ENCODE data around the gene AIMP1.
"Not testable (repeated sequence)": the region's sequence is repeated elsewhere in the genome, so short reads cannot be mapped to it uniquely, and the experiment has no call there.

AIMP1 gene

DNA sequence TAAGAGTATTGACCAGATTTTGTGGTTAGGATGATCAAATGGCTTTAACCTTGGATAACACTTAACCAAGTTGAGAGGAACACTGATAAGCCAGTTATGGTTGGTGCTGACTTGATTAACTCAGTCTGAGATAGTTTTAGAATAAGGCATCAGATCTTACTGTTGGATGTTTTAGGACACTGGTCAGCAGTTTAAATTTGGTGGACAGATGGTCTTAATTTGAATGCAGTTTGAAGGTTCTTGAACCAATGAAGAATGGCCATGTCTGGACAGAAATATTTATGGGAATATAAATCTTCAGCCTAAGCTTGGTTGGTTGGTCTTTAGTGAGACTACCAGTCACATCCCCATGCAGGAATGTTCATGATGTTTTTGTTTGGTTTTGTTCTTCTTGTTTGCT lies 54.8 kb downstream of the AIMP1 start:
- H3K36me3 Mint-ChIP-seq (ENCODE audit: low read depth): no peaks in the 10 kb centered on the region
- H3K4me3 Mint-ChIP-seq: no peak overlapping the region
- intact Hi-C loops (cut with micrococcal nuclease): loop anchor here (2.0 to 10.0 kb wide), 2 partner anchors 438 to 814 kb away; no protein-coding TSS in a partner anchor
- peaks cover 7% of the 10 kb centered on the region for H3K27me3 Mint-ChIP-seq
- no peak overlapping the region for H3K27ac Mint-ChIP-seq
- H3K4me1 Mint-ChIP-seq (ENCODE audit: low read depth): peaks cover 9% of the 10 kb centered on the region
- no peaks in the 10 kb centered on the region for H3K9me3 Mint-ChIP-seq

GRCh38 chr4:106373026-106373425 lies 56.7 kb downstream of the AIMP1 start:
- Mint-ChIP-seq H3K27ac (no peak overlapping the region), H3K36me3 (ENCODE audit: low read depth) (no peaks in the 10 kb centered on the region), H3K4me1 (ENCODE audit: low read depth) (peaks cover 6% of the 10 kb centered on the region), H3K4me3 (no peak overlapping the region), H3K27me3 (peaks cover 7% of the 10 kb centered on the region), H3K9me3 (no peaks in the 10 kb centered on the region)
- intact Hi-C loops (cut with micrococcal nuclease): loop anchor here (10.0 kb wide), 1 partner anchor 812 kb away; no protein-coding TSS in a partner anchor

GRCh38 chr4:106380179-106380578 lies 63.8 kb downstream of the AIMP1 start:
- intact Hi-C loops (cut with micrococcal nuclease): no loop called here

DNA sequence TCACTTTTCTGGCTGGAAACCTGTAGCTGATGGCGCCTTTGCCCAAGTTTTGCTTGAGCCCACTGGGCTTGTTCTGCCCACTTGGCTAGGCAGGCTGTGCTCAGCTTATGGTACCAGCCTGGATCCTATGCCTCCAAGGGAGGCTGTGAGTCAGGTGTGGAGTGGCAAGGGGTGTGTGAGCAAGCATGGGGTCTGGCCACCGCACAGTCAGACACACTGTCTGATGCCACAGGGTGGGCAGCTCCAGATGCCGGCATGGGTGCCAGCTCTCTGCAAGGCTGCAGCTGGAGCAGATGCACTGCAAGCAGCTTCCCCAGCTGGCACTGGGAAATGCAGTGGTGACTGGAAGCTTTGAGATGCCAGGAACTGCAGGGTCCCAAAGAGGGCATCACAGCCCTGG lies 68.5 kb downstream of the AIMP1 start:
- no peaks in the 10 kb centered on the region for H3K4me1 Mint-ChIP-seq (ENCODE audit: low read depth)
- no peak overlapping the region for H3K27ac Mint-ChIP-seq
- intact Hi-C loops (cut with micrococcal nuclease): no loop called here
- H3K4me3 Mint-ChIP-seq: no peak overlapping the region
- no peaks in the 10 kb centered on the region for H3K27me3 Mint-ChIP-seq
- H3K36me3 Mint-ChIP-seq (ENCODE audit: low read depth): no peaks in the 10 kb centered on the region
- H3K9me3 Mint-ChIP-seq: no peaks in the 10 kb centered on the region

More at GRCh38 chr4:106380179-106380578, 63.8 kb downstream of the AIMP1 start:
- Mint-ChIP-seq H3K36me3 (ENCODE audit: low read depth) (no peaks in the 10 kb centered on the region), H3K27me3 (no peaks in the 10 kb centered on the region), H3K4me3 (no peak overlapping the region), H3K4me1 (ENCODE audit: low read depth) (no peaks in the 10 kb centered on the region), H3K27ac (no peak overlapping the region), H3K9me3 (no peaks in the 10 kb centered on the region)

DNA sequence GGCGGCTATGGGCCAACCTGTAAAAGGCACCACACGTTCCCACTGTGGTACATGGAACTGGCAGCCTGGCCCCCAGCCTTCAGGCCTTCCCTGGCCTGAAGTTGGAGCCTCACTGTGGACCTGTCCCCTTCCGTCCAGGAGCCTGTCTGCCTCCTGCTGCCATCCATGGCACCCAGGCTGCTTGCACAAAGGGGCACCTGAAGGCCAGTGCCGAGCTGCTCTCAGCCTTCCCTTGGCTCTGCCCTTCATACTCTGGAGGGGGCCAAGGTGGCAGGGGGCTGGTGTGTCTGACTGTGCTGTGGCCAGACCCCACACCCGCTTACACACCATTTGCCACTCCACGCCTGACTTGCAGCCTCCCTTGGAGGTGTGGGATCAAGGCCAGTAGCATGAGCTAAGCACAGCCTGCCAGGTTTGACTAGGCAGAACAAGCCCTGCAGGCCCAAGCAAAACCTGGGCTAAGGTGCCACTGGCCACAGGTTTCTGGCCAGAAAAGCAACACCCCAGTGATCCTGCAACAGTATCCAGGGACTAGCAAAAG lies 69.6 kb downstream of the AIMP1 start:
- Mint-ChIP-seq H3K4me3 (no peak overlapping the region), H3K4me1 (ENCODE audit: low read depth) (no peaks in the 10 kb centered on the region), H3K27ac (no peak overlapping the region), H3K36me3 (ENCODE audit: low read depth) (no peaks in the 10 kb centered on the region), H3K9me3 (no peaks in the 10 kb centered on the region), H3K27me3 (no peaks in the 10 kb centered on the region)
- intact Hi-C loops (cut with micrococcal nuclease): no loop called here

DNA sequence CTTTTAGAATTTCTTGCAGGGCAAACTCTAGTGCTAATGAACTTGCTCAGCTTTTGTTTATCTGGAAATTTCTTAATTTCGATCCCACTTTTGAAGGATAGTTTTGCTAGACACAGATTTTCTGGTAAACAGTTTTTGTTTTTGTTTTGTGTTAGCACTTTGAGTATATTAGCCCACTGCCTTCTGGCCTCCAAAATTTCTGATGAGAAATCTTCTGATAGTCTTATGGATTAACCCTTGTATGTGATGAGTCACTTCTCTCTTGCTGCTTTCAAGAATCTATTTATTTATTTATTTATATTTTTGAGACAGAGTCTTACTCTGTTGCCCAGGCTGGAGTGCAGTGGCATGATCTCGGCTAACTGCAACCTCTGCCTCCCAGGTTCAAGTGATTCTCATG lies 79.2 kb downstream of the AIMP1 start:
- Mint-ChIP-seq H3K4me1 (ENCODE audit: low read depth) (no peaks in the 10 kb centered on the region), H3K27me3 (no peaks in the 10 kb centered on the region), H3K4me3 (no peak overlapping the region), H3K36me3 (ENCODE audit: low read depth) (no peaks in the 10 kb centered on the region), H3K27ac (no peak overlapping the region), H3K9me3 (peaks cover 50% of the 10 kb centered on the region)
- intact Hi-C loops (cut with micrococcal nuclease): no loop called here

DNA sequence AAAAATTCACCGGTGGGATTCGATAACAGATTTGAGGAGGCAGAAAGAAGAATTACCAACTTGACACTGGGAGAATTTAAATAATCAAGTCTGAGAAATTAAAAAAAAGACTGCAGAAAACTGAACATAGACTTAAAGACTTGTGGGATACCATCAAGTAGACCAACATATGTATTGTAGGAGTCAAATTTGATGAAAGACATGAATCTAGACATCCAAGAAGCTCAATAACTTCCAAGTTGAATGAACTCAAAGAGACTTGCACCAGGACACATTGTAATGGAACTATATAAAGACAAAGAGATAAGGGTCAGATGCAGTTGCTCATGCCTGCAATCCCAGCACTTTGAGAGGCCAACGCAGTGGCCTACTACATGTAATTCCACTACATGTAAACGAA lies 82.5 kb downstream of the AIMP1 start:
- intact Hi-C loops (cut with micrococcal nuclease); H3K27me3 Mint-ChIP-seq; H3K27ac Mint-ChIP-seq; H3K36me3 Mint-ChIP-seq (ENCODE audit: low read depth); H3K4me3 Mint-ChIP-seq; H3K4me1 Mint-ChIP-seq (ENCODE audit: low read depth): not testable (repeated sequence)
- peaks cover 42% of the 10 kb centered on the region for H3K9me3 Mint-ChIP-seq
